ENCODE measurements around the gene TMED4.
"Not testable (repeated sequence)": the region's sequence is repeated elsewhere in the genome, so short reads cannot be mapped to it uniquely, and the experiment has no call there.

The TMED4 gene

GRCh38 chr7:44568771-44569560 lies 13.1 kb downstream of the TMED4 start:
- DNase-seq (ENCODE audit: low read depth), result no peak

- DNase-seq (ENCODE audit: low read depth), result no peak
Measured at GRCh38 chr7:44567884-44568283, 14.1 kb downstream of the TMED4 start.

DNA sequence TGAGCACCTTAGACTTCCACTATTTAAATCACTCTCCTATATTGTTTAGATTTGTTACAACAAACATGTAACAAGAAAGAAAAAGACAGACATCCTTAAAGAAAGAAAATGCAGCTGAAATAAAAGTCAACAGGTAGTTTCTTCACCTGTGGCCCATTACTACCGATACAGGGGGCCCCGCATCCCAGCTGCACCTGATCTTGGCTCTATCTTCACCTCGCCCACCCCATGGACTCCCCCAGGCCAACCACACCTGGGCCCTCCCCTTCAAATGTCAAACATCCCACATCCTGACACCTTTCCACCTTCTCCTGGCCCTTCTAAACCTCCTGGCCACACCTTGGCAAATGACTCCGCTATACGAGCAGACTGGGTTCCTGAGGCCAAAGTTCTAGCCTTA lies 15.4 kb downstream of the TMED4 start:
- no peak for DNase-seq (ENCODE audit: low read depth)

DNA sequence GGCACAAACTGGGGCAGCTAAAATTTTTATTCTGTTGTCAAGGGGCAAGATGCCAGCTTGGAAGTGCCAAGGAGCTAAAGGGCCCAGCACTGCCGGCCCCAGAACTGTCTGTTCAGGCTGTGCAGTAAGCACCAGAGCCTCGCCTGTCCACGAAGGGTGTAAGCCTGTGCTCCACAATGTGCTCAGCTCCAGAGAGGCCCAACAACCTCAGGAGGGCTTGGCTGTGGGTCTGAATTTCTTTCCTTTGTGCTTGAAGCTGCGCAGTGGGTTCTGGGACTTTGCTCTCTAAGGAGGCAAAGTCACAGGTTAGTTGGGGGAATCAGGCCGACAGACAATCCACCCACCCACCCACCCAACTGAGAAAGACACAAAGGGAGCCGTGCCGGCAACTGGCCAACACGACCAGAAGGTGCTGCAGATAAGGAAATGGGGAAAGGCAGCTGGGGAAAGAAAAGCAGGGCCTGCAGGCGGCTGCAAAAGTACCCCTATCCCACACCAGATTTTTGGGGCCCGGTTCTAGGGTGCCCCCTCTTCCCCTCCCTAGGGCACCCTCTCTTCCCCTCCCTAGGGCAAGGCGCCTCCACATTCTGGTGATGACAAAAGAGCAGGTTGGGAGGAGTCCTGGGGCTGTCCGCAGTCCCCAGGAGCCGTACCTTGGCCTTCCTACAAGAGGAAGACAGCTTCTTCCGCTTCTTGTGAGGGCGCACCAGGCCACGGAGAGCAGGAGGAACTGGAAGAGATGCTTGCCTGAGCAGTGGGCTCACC lies 16.1 kb downstream of the TMED4 start:
- DNase-seq (ENCODE audit: low read depth), result no peak

DNA sequence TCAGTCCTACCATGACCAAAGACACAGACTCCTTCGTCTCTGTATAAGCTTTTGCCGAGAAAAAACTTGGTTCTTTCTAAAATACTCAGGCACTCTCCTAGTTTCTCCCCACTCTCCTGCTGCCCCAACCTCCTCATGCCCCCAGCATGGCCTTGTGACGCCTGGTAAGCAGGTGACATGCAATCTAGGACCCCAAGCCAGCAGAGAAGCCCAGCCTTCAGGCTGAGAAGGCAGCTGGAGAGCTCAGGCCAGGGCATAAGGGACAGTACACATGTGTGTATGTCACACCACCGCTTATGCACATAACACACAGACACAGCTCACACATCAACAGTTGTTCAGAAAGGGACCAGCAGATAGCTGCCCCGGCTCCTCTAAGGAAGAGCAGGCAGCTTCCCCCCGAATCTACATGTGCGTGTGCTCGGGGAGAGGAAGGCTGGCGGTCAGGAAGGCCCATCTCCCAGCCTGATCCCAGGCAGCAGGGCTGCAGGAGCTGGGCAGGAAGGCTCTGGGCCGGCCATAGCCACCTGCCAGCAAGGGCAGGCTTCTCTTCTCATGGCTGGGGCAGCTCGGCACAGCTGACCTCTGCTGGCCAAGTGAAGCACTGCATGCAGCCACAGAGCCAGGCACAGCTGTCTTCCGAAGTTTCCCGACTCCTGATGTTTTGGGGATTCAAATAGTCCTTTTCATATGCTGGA lies 16.8 kb downstream of the TMED4 start:
- peak; percentile 51 for DNase-seq (ENCODE audit: low read depth)

GRCh38 chr7:44564606-44565005 lies 17.4 kb downstream of the TMED4 start:
- DNase-seq (ENCODE audit: low read depth), result no peak

- DNase-seq (ENCODE audit: low read depth), result no peak
Measured at GRCh38 chr7:44563171-44563679, 18.8 kb downstream of the TMED4 start.

- not testable (repeated sequence) for DNase-seq (ENCODE audit: low read depth)
Measured at GRCh38 chr7:44562622-44562962, 19.4 kb downstream of the TMED4 start.

DNA sequence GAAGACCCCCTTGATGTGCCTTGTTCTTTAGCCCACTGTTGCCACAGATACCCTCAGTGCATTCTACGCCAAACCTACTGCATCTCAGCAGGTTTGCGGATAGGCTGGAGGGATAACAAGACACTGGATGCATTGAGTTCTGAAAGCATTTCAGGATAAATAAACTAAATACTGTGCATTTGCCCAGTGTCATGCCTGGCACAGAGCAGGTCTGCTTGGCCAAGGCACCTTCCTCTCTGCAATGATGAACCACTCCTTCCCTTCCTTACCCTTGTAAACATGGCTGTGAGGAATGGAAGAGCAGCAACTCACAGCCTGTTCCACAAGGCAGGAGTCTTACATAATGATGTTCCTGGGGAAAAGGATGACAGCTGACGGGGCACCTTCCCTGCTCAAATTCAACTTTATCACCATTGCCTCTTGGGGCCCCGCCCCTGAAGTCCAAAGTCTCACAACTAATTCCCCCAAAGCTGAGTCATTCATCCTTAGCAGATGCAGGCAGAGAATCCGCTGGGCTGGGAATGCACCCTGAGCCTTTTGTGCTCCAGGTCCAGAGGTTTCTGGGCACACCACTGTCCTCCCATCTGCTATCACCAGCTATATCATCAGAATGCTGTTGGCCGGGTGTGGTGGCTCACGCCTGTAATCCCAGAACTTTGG lies 19.9 kb downstream of the TMED4 start:
- DNase-seq (ENCODE audit: low read depth), result no peak

DNA sequence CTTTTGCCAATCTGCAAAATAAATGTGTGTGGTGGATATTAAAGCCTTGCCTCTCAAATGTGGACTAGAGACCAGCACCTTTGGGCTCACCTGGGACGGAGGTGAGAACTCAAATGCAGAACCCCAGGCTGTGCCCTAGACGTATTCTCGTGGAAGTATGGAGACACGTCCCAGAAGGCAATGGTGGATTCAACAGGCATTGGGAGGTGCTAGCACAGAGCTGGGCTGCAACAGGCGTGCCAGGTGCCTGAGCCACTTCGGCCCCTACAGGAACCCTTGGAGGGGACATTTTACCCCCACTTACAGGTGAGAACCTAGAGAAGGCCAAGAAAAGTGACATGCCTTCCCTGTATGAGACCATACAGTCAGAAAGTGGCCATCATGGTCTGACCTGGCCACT lies 20.6 kb downstream of the TMED4 start:
- DNase-seq (ENCODE audit: low read depth), result no peak

GRCh38 chr7:44559485-44559884 lies 22.5 kb downstream of the TMED4 start:
- no peak for DNase-seq (ENCODE audit: low read depth)

GRCh38 chr7:44557485-44557884 lies 24.5 kb downstream of the TMED4 start:
- DNase-seq (ENCODE audit: low read depth), result no peak

GRCh38 chr7:44555350-44555749 lies 26.7 kb downstream of the TMED4 start:
- no peak for DNase-seq (ENCODE audit: low read depth)

GRCh38 chr7:44552473-44553005 lies 29.5 kb downstream of the TMED4 start:
- DNase-seq (ENCODE audit: low read depth), result not testable (repeated sequence)

- no peak for DNase-seq (ENCODE audit: low read depth)
Measured at GRCh38 chr7:44549457-44549856, 32.6 kb downstream of the TMED4 start.

DNA sequence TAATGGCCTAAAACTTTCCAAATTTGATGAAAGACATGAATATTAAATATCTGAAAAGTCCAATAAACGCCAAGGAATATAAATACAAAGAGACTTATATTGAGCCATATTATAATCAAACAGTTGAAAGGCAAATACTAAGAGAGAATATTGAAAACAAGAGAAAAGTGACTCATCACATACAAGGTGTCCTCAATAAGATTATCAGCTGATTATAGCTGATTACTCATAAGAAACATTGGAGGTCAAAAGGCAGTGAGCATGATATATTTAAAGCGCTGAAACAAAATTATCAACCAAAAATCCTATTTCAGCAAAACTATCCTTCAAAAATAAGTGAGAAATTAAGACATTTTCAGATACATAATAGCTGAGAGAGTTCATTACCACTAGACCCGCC lies 33.1 kb downstream of the TMED4 start:
- no peak for DNase-seq (ENCODE audit: low read depth)

DNA sequence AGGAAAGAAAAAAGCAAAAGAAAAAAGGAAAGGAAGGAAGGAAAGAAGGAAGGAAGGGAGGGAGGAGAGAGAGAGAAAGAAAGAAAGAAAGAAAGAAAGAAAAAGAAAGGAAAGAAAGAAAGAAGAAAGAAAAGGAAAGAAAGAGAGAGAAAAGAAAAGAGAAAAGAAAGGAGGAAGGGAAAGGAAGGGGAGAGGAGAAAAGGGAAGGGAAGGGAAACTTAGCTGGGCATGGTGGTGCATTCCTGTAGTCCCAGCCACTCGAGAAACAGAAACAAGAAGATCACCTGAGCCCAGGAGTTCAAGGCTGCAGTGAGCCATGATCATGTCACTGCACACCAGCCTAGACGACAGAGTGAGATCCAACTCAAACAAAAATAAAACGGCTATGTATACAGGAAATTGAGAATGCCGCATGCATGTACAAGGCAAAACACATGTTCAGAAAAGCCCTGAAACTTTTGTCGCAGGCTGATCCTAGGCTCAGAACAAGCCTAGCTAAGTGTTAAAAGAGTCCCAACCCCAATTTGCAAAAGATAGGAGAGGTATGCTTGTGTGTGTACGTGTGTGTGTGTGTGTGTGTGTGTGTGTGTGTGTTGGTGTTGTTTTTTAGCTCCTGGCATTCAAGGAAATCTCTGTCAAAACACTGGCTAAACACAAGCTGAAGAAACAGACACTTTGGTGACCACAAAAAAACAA lies 34.3 kb downstream of the TMED4 start:
- no peak for DNase-seq (ENCODE audit: low read depth)

- no peak for DNase-seq (ENCODE audit: low read depth)
Measured at GRCh38 chr7:44541876-44542610, 40.0 kb downstream of the TMED4 start.

- DNase-seq (ENCODE audit: low read depth), result no peak
Measured at GRCh38 chr7:44541028-44541869, 40.8 kb downstream of the TMED4 start, which contains the start of gene NPC1L1. Gene NPC1L1, minus strand, starts transcription at chr7:44541330. Its CDS starts 71 bp downstream, at chr7:44541259.

Measured in T follicular helper cell (primary cell).